A549 (cell line): ENCODE results near the gene ZNF541.
"Not testable (repeated sequence)": the region's sequence is repeated elsewhere in the genome, so short reads cannot be mapped to it uniquely, and the experiment has no call there.

ENCODE experiments used
- HDAC2 ChIP-seq: fragments of 200-600 bp; sonication (generic); IDR thresholded peaks from 2 replicates; pipeline ENCODE4 v1.6.1; 2016
- MYC ChIP-seq: IDR thresholded peaks from 2 replicates; pipeline ENCODE4 v1.6.1; 2012; ENCODE audit warnings: mild to moderate bottlenecking, inconsistent platforms, low read length, improper control_type of control experiment, borderline replicate concordance

DNA sequence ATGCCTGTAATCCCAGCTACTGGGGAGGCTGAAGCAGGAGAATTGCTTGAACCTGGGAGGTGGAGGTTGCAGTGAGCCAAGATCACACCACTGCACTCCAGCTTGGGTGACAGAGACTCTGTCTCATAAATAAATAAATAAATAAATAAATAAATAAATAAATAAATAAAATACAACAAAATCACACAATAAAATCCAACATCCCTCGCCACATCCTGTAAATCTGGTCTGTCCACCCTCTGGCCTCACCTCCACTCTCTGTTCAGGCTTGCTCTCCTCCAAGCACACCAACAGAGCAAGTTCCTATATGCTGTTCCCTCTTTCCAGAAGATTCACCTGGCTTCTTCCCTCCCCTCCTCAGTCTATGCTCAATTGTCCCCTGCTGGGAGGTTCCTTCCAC lies 10.2 kb upstream of the ZNF541 start:
- TF ChIP-seq MYC, HDAC2: not testable (repeated sequence)
